SK-N-SH treated with all-trans-retinoic acid at 6 μM for 48 hours (cell line): ENCODE data around the gene ADARB2.

ENCODE experiments used
- ATAC-seq: fragments of 200-7000 bp; cut with Tn5 transposase; 3 replicates; pipeline ENCODE4 v1.9.1; 2020; ENCODE audit warnings: mild to moderate bottlenecking, moderate library complexity
- ARNTL ChIP-seq: fragments of 450-650 bp; formaldehyde crosslinking; IDR thresholded peaks from 2 replicates; pipeline ENCODE4 v1.5.0; 2020; ENCODE audit warnings: low read depth, mild to moderate bottlenecking, moderate library complexity, borderline replicate concordance
- BACH2 ChIP-seq: fragments of 250-450 bp; sonication (Bioruptor Pico); IDR thresholded peaks from 2 replicates; pipeline ENCODE4 v1.9.0; 2021; ENCODE audit warnings: mild to moderate bottlenecking, borderline replicate concordance
- ESRRG ChIP-seq: fragments of 250-450 bp; sonication (Bioruptor Pico); IDR thresholded peaks from 2 replicates; pipeline ENCODE4 v1.6.1; 2021; ENCODE audit warnings: mild to moderate bottlenecking
- ISL1 ChIP-seq: fragments of 250-450 bp; sonication (Bioruptor Pico); IDR thresholded peaks from 2 replicates; pipeline ENCODE4 v2.1.2; 2022; ENCODE audit warnings: mild to moderate bottlenecking, moderate library complexity
- OSR1 ChIP-seq: fragments of 250-450 bp; sonication (Bioruptor Pico); IDR thresholded peaks from 2 replicates; pipeline ENCODE4 v1.8.0; 2022; ENCODE audit warnings: moderate library complexity, mild to moderate bottlenecking, inconsistent platforms
- PPARA ChIP-seq: fragments of 250-450 bp; sonication (Bioruptor Pico); IDR thresholded peaks from 2 replicates; pipeline ENCODE4 v1.5.0; 2020; ENCODE audit warnings: mild to moderate bottlenecking, borderline replicate concordance
- RARB ChIP-seq: fragments of 250-450 bp; sonication (Bioruptor Pico); IDR thresholded peaks from 2 replicates; pipeline ENCODE4 v1.8.0; 2021; ENCODE audit warnings: mild to moderate bottlenecking, moderate library complexity
- TOX ChIP-seq: fragments of 250-450 bp; sonication (Bioruptor Pico); IDR thresholded peaks from 2 replicates; pipeline ENCODE4 v1.8.0; 2021; ENCODE audit warnings: mild to moderate bottlenecking, moderate library complexity, borderline replicate concordance
- ZC3H10 ChIP-seq: fragments of 250-450 bp; sonication (Bioruptor Pico); IDR thresholded peaks from 2 replicates; pipeline ENCODE4 v1.5.1; 2021; ENCODE audit warnings: mild to moderate bottlenecking, moderate library complexity
- ZFP3 ChIP-seq: fragments of 250-450 bp; sonication (Bioruptor Pico); IDR thresholded peaks from 2 replicates; pipeline ENCODE4 v1.5.0; 2020; ENCODE audit warnings: mild to moderate bottlenecking, moderate library complexity
- ZNF565 ChIP-seq: fragments of 450-650 bp; formaldehyde crosslinking; conservative IDR thresholded peaks from 2 replicates; pipeline ENCODE4 v1.5.0; 2020; ENCODE audit warnings: low read depth, mild to moderate bottlenecking, moderate library complexity
- ZNF70 ChIP-seq: fragments of 450-650 bp; formaldehyde crosslinking; IDR thresholded peaks from 2 replicates; pipeline ENCODE4 v1.5.0; 2020; ENCODE audit warnings: mild to moderate bottlenecking, moderate library complexity
- TF ChIP-seq, protein P1 (sequence below): fragments of 250-450 bp; sonication (Bioruptor Pico); IDR thresholded peaks from 2 replicates; pipeline ENCODE4 v1.8.0; 2021; ENCODE audit warnings: low read depth, mild to moderate bottlenecking, moderate library complexity, borderline replicate concordance
- TF ChIP-seq, protein P2 (sequence below): fragments of 250-450 bp; sonication (Bioruptor Pico); IDR thresholded peaks from 2 replicates; pipeline ENCODE4 v1.5.1; 2021; ENCODE audit warnings: mild to moderate bottlenecking, moderate library complexity
- TF ChIP-seq, protein P3 (sequence below): fragments of 250-450 bp; sonication (Bioruptor Pico); IDR thresholded peaks from 2 replicates; pipeline ENCODE4 v1.5.1; 2020; ENCODE audit warnings: low read depth, mild to moderate bottlenecking, moderate library complexity
- TF ChIP-seq, protein P4 (sequence below): fragments of 250-450 bp; sonication (Bioruptor Pico); IDR thresholded peaks from 2 replicates; pipeline ENCODE4 v1.5.0; 2020; ENCODE audit warnings: mild to moderate bottlenecking, moderate library complexity
- TF ChIP-seq, protein P5 (sequence below): fragments of 250-450 bp; sonication (Bioruptor Pico); IDR thresholded peaks from 2 replicates; pipeline ENCODE4 v1.8.0; 2020; ENCODE audit warnings: mild to moderate bottlenecking, moderate library complexity, borderline replicate concordance

Gene ADARB2

DNA sequence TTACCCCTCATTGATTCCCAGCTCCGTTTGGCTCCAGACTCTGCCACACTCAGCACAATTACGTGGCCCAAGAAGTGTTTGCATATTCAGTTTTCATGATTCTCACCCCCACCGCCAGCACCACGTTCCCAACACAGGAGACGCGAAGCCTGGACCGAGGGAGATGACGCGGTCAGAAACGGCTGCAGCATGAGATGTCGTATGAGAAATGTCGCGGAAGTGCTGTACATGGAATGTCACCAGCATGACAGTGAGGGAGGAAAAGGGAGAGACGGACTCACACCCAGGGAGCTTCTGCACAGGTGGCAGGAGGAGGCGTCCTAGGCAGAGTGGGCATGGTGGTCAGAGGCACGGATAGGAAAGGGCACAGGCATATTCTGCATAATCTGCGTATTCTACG is 492.8 kb downstream of the ADARB2 start:
- TF ChIP-seq ZNF565 (CRISPR knock-in tag) (no peak), TOX (CRISPR knock-in tag) (no peak), BACH2 (CRISPR knock-in tag) (no peak), ZC3H10 (CRISPR knock-in tag) (no peak), RARB (CRISPR knock-in tag) (no peak), ZNF70 (CRISPR knock-in tag) (no peak), OSR1 (CRISPR knock-in tag) (no peak), ARNTL (CRISPR knock-in tag) (no peak), PPARA (no peak)
- TF ChIP-seq, protein P1, sequence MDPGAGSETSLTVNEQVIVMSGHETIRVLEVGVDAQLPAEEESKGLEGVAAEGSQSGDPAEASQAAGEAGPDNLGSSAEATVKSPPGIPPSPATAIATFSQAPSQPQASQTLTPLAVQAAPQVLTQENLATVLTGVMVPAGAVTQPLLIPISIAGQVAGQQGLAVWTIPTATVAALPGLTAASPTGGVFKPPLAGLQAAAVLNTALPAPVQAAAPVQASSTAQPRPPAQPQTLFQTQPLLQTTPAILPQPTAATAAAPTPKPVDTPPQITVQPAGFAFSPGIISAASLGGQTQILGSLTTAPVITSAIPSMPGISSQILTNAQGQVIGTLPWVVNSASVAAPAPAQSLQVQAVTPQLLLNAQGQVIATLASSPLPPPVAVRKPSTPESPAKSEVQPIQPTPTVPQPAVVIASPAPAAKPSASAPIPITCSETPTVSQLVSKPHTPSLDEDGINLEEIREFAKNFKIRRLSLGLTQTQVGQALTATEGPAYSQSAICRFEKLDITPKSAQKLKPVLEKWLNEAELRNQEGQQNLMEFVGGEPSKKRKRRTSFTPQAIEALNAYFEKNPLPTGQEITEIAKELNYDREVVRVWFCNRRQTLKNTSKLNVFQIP (CRISPR knock-in tag), result no peak
- TF ChIP-seq, protein P2, sequence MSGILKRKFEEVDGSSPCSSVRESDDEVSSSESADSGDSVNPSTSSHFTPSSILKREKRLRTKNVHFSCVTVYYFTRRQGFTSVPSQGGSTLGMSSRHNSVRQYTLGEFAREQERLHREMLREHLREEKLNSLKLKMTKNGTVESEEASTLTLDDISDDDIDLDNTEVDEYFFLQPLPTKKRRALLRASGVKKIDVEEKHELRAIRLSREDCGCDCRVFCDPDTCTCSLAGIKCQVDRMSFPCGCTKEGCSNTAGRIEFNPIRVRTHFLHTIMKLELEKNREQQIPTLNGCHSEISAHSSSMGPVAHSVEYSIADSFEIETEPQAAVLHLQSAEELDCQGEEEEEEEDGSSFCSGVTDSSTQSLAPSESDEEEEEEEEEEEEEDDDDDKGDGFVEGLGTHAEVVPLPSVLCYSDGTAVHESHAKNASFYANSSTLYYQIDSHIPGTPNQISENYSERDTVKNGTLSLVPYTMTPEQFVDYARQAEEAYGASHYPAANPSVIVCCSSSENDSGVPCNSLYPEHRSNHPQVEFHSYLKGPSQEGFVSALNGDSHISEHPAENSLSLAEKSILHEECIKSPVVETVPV (CRISPR knock-in tag), result no peak
- TF ChIP-seq, protein P3, sequence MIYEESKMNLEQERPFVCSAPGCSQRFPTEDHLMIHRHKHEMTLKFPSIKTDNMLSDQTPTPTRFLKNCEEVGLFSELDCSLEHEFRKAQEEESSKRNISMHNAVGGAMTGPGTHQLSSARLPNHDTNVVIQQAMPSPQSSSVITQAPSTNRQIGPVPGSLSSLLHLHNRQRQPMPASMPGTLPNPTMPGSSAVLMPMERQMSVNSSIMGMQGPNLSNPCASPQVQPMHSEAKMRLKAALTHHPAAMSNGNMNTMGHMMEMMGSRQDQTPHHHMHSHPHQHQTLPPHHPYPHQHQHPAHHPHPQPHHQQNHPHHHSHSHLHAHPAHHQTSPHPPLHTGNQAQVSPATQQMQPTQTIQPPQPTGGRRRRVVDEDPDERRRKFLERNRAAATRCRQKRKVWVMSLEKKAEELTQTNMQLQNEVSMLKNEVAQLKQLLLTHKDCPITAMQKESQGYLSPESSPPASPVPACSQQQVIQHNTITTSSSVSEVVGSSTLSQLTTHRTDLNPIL (CRISPR knock-in tag), result no peak
- ATAC-seq, result no peak

DNA sequence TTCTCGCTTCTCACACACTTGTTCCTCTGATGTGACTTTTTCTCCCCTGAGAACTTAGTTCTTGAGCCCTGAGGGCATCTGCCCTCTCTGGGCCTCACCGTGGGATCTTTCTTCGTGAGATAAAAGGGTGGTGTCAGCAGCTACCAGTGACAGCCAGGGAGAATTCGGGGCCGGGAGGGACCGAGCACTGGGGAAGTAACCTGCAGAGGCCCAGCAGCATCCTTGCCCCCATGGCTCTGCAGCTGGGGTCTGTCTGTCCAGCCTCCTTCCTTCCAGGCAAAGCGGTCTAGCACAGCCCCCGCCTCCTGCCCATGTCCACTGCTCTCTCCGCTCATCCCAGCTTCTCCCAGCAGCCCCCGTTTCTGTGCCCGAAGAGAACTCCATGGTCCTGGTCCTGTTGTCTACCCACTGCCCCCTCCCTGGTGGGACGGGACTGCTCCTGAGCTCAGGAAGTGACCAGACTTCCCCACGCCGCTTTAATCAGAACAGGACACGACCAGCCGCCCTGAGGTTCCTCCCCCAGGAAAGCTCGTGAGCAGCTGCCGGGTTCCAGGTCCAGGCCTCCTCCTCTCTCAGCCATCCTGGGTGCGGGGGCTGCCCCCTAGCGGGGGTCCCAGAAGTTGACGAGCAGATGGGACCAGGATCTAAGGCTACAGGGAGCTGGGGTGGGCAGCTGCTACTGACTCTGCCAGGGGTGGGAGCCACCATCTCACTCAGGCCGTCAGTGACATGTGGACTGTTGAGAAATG is 493.7 kb downstream of the ADARB2 start:
- no peak for ATAC-seq
- TF ChIP-seq OSR1 (CRISPR knock-in tag) (no peak), ZFP3 (no peak), ZNF565 (CRISPR knock-in tag) (no peak), ESRRG (CRISPR knock-in tag) (no peak), BACH2 (CRISPR knock-in tag) (no peak)
- TF ChIP-seq, protein P2 (CRISPR knock-in tag), result no peak
- TF ChIP-seq, protein P4, sequence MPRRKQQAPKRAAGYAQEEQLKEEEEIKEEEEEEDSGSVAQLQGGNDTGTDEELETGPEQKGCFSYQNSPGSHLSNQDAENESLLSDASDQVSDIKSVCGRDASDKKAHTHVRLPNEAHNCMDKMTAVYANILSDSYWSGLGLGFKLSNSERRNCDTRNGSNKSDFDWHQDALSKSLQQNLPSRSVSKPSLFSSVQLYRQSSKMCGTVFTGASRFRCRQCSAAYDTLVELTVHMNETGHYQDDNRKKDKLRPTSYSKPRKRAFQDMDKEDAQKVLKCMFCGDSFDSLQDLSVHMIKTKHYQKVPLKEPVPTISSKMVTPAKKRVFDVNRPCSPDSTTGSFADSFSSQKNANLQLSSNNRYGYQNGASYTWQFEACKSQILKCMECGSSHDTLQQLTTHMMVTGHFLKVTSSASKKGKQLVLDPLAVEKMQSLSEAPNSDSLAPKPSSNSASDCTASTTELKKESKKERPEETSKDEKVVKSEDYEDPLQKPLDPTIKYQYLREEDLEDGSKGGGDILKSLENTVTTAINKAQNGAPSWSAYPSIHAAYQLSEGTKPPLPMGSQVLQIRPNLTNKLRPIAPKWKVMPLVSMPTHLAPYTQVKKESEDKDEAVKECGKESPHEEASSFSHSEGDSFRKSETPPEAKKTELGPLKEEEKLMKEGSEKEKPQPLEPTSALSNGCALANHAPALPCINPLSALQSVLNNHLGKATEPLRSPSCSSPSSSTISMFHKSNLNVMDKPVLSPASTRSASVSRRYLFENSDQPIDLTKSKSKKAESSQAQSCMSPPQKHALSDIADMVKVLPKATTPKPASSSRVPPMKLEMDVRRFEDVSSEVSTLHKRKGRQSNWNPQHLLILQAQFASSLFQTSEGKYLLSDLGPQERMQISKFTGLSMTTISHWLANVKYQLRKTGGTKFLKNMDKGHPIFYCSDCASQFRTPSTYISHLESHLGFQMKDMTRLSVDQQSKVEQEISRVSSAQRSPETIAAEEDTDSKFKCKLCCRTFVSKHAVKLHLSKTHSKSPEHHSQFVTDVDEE (CRISPR knock-in tag), result no peak
- TF ChIP-seq, protein P5, sequence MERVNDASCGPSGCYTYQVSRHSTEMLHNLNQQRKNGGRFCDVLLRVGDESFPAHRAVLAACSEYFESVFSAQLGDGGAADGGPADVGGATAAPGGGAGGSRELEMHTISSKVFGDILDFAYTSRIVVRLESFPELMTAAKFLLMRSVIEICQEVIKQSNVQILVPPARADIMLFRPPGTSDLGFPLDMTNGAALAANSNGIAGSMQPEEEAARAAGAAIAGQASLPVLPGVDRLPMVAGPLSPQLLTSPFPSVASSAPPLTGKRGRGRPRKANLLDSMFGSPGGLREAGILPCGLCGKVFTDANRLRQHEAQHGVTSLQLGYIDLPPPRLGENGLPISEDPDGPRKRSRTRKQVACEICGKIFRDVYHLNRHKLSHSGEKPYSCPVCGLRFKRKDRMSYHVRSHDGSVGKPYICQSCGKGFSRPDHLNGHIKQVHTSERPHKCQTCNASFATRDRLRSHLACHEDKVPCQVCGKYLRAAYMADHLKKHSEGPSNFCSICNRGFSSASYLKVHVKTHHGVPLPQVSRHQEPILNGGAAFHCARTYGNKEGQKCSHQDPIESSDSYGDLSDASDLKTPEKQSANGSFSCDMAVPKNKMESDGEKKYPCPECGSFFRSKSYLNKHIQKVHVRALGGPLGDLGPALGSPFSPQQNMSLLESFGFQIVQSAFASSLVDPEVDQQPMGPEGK (CRISPR knock-in tag), result no peak

DNA sequence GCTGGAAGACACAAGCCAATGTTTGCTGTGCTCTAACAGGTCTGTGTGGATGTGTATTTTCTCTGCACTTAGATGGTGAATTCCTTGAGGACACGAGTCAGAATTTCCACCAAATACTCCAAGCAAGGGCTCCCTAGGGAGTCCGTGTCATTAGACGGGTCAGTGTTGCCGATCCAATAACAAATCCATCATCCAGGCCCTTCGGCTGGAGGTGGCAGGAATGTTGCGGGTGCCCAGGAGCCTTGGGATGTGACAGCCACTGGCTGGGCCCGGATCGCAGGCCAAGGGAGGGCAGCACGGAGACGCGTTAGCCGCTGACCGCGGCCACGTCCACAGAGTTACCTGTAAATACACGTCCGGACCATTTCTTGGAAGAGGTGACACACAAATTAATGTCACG is 494.4 kb downstream of the ADARB2 start:
- no peak for TF ChIP-seq ISL1 (CRISPR knock-in tag)
- TF ChIP-seq, all 23 proteins: peak for 0
- ATAC-seq, result no peak
